Lung (tissue), 12 donors: ENCODE data around the gene RAB11FIP3. TPM values are rescaled to one million over a fixed set of nuclear protein-coding genes. Genes with fewer than 3 reads are reported as not detected.
"Not testable (repeated sequence)": the region's sequence is repeated elsewhere in the genome, so short reads cannot be mapped to it uniquely, and the experiment has no call there.

Source experiments
- ATAC-seq: fragments of 200-7000 bp; cut with Tn5 transposase; one replicate; pipeline ENCODE4 v1.9.1; 2020; ENCODE audit warnings: moderate number of reproducible peaks; ENCODE audit not compliant: insufficient read depth, low FRiP score
- DNase-seq, 3 donors: peaks; one replicate each; pipeline ENCODE4 v3.0.0-alpha.2; 2013 to 2017
- H3K27ac ChIP-seq, 2 donors: one replicate each; pipeline ENCODE4 v1.5.1; 2013; ENCODE audit warnings: mild to moderate bottlenecking in 2 of 2, moderate library complexity in 2 of 2, control low read depth in 1 of 2, inconsistent platforms in 1 of 2, low read depth in 1 of 2, low read length in 1 of 2
- H3K27me3 ChIP-seq, 3 donors: one replicate each; pipeline ENCODE4 v1.5.1; 2013; ENCODE audit warnings: low read length in 2 of 3; ENCODE audit not compliant: control insufficient read depth in 3 of 3, insufficient read depth in 3 of 3
- H3K36me3 ChIP-seq, 4 donors: one replicate each; pipeline ENCODE4 v1.5.1; 2013; ENCODE audit warnings: low read length in 4 of 4, mild to moderate bottlenecking in 1 of 4, moderate library complexity in 1 of 4; ENCODE audit not compliant: control insufficient read depth in 4 of 4, insufficient read depth in 4 of 4
- H3K4me1 ChIP-seq, 5 donors: one replicate each; pipeline ENCODE4 v1.5.1; 2013; ENCODE audit warnings: low read length in 5 of 5, mild to moderate bottlenecking in 2 of 5, moderate library complexity in 1 of 5; ENCODE audit not compliant: control insufficient read depth in 5 of 5, insufficient read depth in 5 of 5
- H3K4me3 ChIP-seq: one replicate; pipeline ENCODE4 v1.5.1; 2013; ENCODE audit warnings: mild to moderate bottlenecking, control low read depth, moderate library complexity
- H3K9ac ChIP-seq, 2 donors: one replicate each; pipeline ENCODE4 v1.5.1; 2013; ENCODE audit warnings: low read length in 2 of 2, control low read depth in 1 of 2; ENCODE audit not compliant: insufficient read depth in 1 of 2
- H3K9me3 ChIP-seq, 4 donors: one replicate each; pipeline ENCODE4 v1.5.1; 2013; ENCODE audit warnings: low read length in 3 of 4, mild to moderate bottlenecking in 1 of 4, moderate library complexity in 1 of 4; ENCODE audit not compliant: control insufficient read depth in 4 of 4, insufficient read depth in 3 of 4
- WGBS, 2 donors: extraction: QIAGEN DNeasy Blood & Tissue Kit; methylation state at CpG; one replicate each; pipeline ENCODE4 v1.1.7; 2013; 5-methylcytosine and 5-hydroxymethylcytosine counted together
- polyA plus RNA-seq, 2 donors: library from polyadenylated mRNA; stranded (reverse); fragments of 200-250 nt; gene quantifications; one replicate each; pipeline ENCODE4 v1.2.1, GENCODE V29; 2013
- total RNA-seq, 2 donors: library from RNA; depleted of rRNA in 1 of 2; stranded (reverse); fragments of >200 nt in 1 of 2; gene quantifications; one replicate each; pipeline ENCODE4 v1.2.1, GENCODE V29; 2014 to 2021
- TF ChIP-seq, protein P1 (sequence below): IDR thresholded peaks from 2 replicates; pipeline ENCODE4 v1.5.1; 2012; ENCODE audit warnings: mild to moderate bottlenecking; ENCODE audit errors: control extremely low read depth, extremely low read depth
- donor health status: control.
- donor health status: control.
- donor health status: Bipolar disorder and iron deficiency.
- donor health status: healthy.
- donor health status: DM: yes; HTN: yes; CAD: no.

Gene RAB11FIP3
- total and polyA plus RNA-seq, 4 donors: 20.7 to 38.3 (median 21.5) TPM

- ATAC-seq: peak; percentile 41
Observed at GRCh38 chr16:477301-478157, 52.1 kb downstream of the RAB11FIP3 start.

GRCh38 chr16:478287-478686 is 52.8 kb downstream of the RAB11FIP3 start:
- peaks cover 0 to 13% (median 4%) of the 10 kb centered on the region in 4 donors for H3K36me3 ChIP-seq
- not testable (repeated sequence) for H3K27me3 ChIP-seq, H3K4me1 ChIP-seq, H3K9ac ChIP-seq, H3K4me3 ChIP-seq, H3K9me3 ChIP-seq, H3K27ac ChIP-seq, ATAC-seq, DNase-seq
- 87 to 88% methylated on average over 10 of the region's 10 CpGs for WGBS, 2 donors

More at GRCh38 chr16:477301-478157, 52.1 kb downstream of the RAB11FIP3 start:
- 35 to 67% methylated on average over 23 of the region's 23 CpGs for WGBS, 2 donors
- H3K27ac ChIP-seq: peak overlapping the region; percentile 3 to 21
- H3K4me1 ChIP-seq: no peaks in the 10 kb centered on the region
- H3K4me3 ChIP-seq: no peak overlapping the region
- no peaks in the 10 kb centered on the region for H3K9me3 ChIP-seq
- DNase-seq: no peak
- H3K9ac ChIP-seq: no peak overlapping the region
- no peaks in the 10 kb centered on the region for H3K27me3 ChIP-seq
- TF ChIP-seq, protein P1, sequence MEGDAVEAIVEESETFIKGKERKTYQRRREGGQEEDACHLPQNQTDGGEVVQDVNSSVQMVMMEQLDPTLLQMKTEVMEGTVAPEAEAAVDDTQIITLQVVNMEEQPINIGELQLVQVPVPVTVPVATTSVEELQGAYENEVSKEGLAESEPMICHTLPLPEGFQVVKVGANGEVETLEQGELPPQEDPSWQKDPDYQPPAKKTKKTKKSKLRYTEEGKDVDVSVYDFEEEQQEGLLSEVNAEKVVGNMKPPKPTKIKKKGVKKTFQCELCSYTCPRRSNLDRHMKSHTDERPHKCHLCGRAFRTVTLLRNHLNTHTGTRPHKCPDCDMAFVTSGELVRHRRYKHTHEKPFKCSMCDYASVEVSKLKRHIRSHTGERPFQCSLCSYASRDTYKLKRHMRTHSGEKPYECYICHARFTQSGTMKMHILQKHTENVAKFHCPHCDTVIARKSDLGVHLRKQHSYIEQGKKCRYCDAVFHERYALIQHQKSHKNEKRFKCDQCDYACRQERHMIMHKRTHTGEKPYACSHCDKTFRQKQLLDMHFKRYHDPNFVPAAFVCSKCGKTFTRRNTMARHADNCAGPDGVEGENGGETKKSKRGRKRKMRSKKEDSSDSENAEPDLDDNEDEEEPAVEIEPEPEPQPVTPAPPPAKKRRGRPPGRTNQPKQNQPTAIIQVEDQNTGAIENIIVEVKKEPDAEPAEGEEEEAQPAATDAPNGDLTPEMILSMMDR: no peak
- peaks cover 0 to 17% (median 6%) of the 10 kb centered on the region in 4 donors for H3K36me3 ChIP-seq

DNA sequence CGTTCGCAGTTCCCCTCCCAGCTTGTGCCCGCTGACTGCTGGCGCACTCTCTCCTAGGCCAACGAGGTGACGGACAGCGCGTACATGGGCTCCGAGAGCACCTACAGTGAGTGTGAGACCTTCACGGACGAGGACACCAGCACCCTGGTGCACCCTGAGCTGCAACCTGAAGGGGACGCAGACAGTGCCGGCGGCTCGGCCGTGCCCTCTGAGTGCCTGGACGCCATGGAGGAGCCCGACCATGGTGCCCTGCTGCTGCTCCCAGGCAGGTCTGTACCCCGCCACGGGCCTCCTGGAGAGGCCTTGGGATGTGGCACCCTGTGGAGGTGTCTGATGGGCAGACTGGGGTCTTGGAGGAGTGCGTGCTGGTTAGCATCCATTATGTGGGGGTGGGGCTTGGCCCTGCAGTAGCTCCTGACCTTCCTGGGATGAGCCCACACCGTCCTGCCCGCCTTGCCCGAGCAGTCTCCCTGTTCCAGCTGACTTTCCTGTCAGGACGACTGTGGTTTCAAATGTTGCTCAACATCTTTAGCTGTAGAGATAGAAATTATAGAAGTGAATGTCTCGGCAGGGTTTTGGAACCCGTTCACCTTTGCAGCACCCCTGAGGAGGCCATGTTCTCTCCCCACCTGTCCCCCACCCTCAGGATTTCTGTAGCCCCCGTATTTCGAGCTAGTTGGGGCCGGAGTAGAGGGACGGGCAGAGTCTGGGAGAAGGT is 57.2 kb downstream of the RAB11FIP3 start:
- Histone ChIP-seq H3K27ac (no peak overlapping the region), H3K4me1 (peaks cover 0 to 1% (median 0%) of the 10 kb centered on the region in 5 donors), H3K27me3 (no peaks in the 10 kb centered on the region), H3K4me3 (no peak overlapping the region), H3K36me3 (peaks cover 0 to 12% (median under 1%) of the 10 kb centered on the region in 4 donors), H3K9ac (no peak overlapping the region), H3K9me3 (no peaks in the 10 kb centered on the region)
- TF ChIP-seq, protein P1: no peak
- DNase-seq (no peak), ATAC-seq (no peak)
- 88 to 92% methylated on average over 31 of the region's 31 CpGs for WGBS, 2 donors
